ENCODE measurements around the gene INTS2. TPM values are rescaled to one million over a fixed set of nuclear protein-coding genes. Genes with fewer than 3 reads are reported as not detected.

INTS2 gene
- total RNA-seq, 1 donor from 2014 or later: 14.1 TPM

DNA sequence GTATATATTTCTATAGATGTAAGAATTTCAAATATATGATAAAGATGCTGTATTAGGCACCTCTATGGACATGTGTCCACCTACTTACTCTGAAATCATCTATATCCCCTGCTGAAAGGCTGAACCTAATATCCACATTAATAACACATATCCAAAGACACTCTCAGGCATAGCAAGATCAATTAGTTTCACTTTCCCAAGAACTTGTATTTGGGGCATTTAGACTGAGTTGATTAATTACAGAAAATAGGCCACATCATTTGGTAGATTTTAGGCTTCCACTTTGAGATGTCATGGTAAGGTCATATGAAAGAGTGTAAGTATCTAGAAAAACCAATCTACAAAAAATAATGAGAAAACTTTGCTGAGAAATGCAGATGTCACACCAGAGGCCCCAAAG, 109.6 kb downstream of the INTS2 start:
- Histone ChIP-seq H3K4me3 (ENCODE audit: low read length in 3 of 3) (no peak overlapping the region), H3K4me1 (ENCODE audit: control insufficient read depth in 3 of 3, insufficient read depth in 3 of 3, low read length in 3 of 3) (no peaks in the 10 kb centered on the region), H3K9ac (ENCODE audit: low read depth in 1 of 3, low read length in 3 of 3) (no peak overlapping the region), H3K9me3 (ENCODE audit: control insufficient read depth in 3 of 3, low read length in 3 of 3) (no peaks in the 10 kb centered on the region), H3K36me3 (ENCODE audit: control insufficient read depth in 3 of 3, insufficient read depth in 3 of 3, low read length in 3 of 3) (no peaks in the 10 kb centered on the region), H3K27me3 (ENCODE audit: control insufficient read depth in 3 of 3, insufficient read depth in 3 of 3, low read length in 3 of 3) (no peaks in the 10 kb centered on the region), H3K27ac (ENCODE audit: low read depth, low read length) (no peak overlapping the region)

DNA sequence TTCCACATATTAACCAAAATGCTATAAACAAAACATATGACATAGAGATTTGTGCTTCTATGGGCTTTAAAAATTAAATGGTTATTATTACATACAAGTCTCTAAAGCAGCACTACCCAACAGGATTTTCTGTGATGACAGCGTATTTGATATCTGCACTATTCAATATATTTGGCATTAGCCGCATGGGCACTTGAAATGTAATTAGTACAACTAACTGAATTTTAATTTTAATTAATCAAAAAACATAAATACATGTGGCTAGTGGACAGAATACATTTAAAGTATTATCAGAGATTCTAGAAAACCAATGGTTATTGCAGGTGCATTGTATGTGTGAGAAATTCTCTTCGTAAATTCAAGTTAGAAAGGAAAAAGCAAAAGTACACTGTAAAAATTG, 110.3 kb downstream of the INTS2 start:
- H3K9ac ChIP-seq (ENCODE audit: low read depth in 1 of 3, low read length in 3 of 3): no peak overlapping the region
- no peaks in the 10 kb centered on the region for H3K9me3 ChIP-seq (ENCODE audit: control insufficient read depth in 3 of 3, low read length in 3 of 3)
- no peak overlapping the region for H3K27ac ChIP-seq (ENCODE audit: low read depth, low read length)
- H3K36me3 ChIP-seq (ENCODE audit: control insufficient read depth in 3 of 3, insufficient read depth in 3 of 3, low read length in 3 of 3): no peaks in the 10 kb centered on the region
- no peaks in the 10 kb centered on the region for H3K27me3 ChIP-seq (ENCODE audit: control insufficient read depth in 3 of 3, insufficient read depth in 3 of 3, low read length in 3 of 3)
- H3K4me1 ChIP-seq (ENCODE audit: control insufficient read depth in 3 of 3, insufficient read depth in 3 of 3, low read length in 3 of 3): no peaks in the 10 kb centered on the region
- H3K4me3 ChIP-seq (ENCODE audit: low read length in 3 of 3): no peak overlapping the region

DNA sequence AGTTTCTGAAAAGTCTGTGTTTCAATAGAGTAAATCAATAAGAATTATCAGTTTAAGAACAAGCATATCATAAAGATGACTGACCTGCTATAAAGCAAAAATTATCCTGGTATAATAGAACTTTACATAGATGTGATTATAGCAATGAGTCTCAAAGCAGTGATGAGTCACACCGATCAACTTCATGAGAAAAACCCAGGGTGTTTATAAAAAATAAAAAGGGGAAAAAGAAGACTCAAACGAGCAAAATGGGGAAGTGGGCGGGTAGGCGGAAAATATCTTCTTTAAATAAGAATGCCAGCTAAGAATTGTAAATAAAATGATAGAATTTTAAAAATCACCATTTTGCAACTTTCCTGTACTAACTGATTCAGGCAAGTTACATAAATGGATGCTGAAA, 111.2 kb downstream of the INTS2 start:
- Histone ChIP-seq H3K4me3 (ENCODE audit: low read length in 3 of 3) (no peak overlapping the region), H3K27ac (ENCODE audit: low read depth, low read length) (no peak overlapping the region), H3K9ac (ENCODE audit: low read depth in 1 of 3, low read length in 3 of 3) (no peak overlapping the region), H3K4me1 (ENCODE audit: control insufficient read depth in 3 of 3, insufficient read depth in 3 of 3, low read length in 3 of 3) (no peaks in the 10 kb centered on the region), H3K27me3 (ENCODE audit: control insufficient read depth in 3 of 3, insufficient read depth in 3 of 3, low read length in 3 of 3) (no peaks in the 10 kb centered on the region), H3K9me3 (ENCODE audit: control insufficient read depth in 3 of 3, low read length in 3 of 3) (no peaks in the 10 kb centered on the region), H3K36me3 (ENCODE audit: control insufficient read depth in 3 of 3, insufficient read depth in 3 of 3, low read length in 3 of 3) (no peaks in the 10 kb centered on the region)

DNA sequence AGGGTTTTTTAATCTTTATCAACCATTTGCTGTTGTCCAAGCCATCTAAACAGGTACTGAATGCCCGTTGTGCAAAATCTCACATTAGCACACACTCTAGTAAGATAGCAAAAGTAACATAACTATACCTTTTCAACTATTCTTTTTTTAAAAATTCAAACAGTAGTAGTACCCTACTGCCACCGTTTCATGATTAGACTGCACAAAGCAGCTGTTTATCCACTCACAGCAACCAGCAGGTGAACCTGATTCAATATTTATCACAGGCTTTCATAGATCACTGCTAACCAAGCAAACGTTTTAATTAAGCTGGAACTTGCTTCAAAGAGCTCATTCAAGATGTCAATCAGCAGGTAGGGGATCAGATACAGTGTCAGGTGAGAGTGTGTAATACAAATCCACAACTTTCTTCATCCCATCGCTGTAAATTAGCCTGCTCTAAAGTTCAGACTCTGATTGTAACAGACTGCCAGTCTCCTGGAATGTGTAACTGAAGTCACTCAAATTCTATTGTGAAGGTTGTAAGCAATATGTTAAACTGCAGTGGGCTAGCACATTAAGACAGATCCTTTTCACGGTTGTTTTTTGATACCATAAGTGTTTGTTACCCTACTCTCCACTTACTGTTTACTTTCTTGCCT, 111.8 kb downstream of the INTS2 start:
- no peak overlapping the region for H3K27ac ChIP-seq (ENCODE audit: low read depth, low read length)
- H3K9ac ChIP-seq (ENCODE audit: low read depth in 1 of 3, low read length in 3 of 3): no peak overlapping the region
- H3K36me3 ChIP-seq (ENCODE audit: control insufficient read depth in 3 of 3, insufficient read depth in 3 of 3, low read length in 3 of 3): no peaks in the 10 kb centered on the region
- no peaks in the 10 kb centered on the region for H3K9me3 ChIP-seq (ENCODE audit: control insufficient read depth in 3 of 3, low read length in 3 of 3)
- H3K4me1 ChIP-seq (ENCODE audit: control insufficient read depth in 3 of 3, insufficient read depth in 3 of 3, low read length in 3 of 3): no peaks in the 10 kb centered on the region
- H3K27me3 ChIP-seq (ENCODE audit: control insufficient read depth in 3 of 3, insufficient read depth in 3 of 3, low read length in 3 of 3): no peaks in the 10 kb centered on the region
- no peak overlapping the region for H3K4me3 ChIP-seq (ENCODE audit: low read length in 3 of 3)

Small RNA genes lying within 50 kb of the gene (small RNA-seq; reads per million reads assigned to genes)
- not detected for gene RF00019

Other genes with a start within 250 kb of the INTS2 start
- 4.2 TPM for gene BRIP1, start 64.5 kb downstream of the INTS2 start, total RNA-seq
- 69.4 TPM for gene MED13, start 137.3 kb upstream of the INTS2 start, total RNA-seq